OCI-LY7 (cell line): ENCODE measurements around the gene GPLD1. TPM values are rescaled to one million over a fixed set of nuclear protein-coding genes. Genes with fewer than 3 reads are reported as not detected.

Experiments
- BruUV-seq: library from RNA; stranded (reverse); fragments of 400-500 nt; replicated peaks from 2 replicates; lab custom pipeline; 2021; lab: Mats Ljungman, UMichigan
- CTCF ChIA-PET: fragments of 300-600 bp; sonication (Branson Sonifier 250); formaldehyde crosslinking; loops from one replicate; lab custom pipeline; 2022; ENCODE audit warnings: antibody characterized with exemption; ENCODE audit not compliant: unreplicated experiment; lab: Charles Lee
- POLR2A ChIA-PET: fragments of 300-600 bp; sonication (Branson Sonifier 250); formaldehyde crosslinking; loops from one replicate; lab custom pipeline; 2022; ENCODE audit warnings: antibody characterized with exemption; lab: Charles Lee
- DNase-seq: peaks from one replicate; pipeline ENCODE4 v3.0.0-alpha.2; 2015; ENCODE audit warnings: low spot score
- H2AFZ ChIP-seq: fragments of 200-600 bp; sonication (generic), shearing (Covaris generic); 2 replicates; pipeline ENCODE4 v1.6.1; 2014; ENCODE audit warnings: mild to moderate bottlenecking, antibody characterized with exemption, low read length, moderate library complexity
- H3K27ac ChIP-seq: fragments of 200-600 bp; sonication (generic); 2 replicates; pipeline ENCODE4 v1.5.1; 2014; ENCODE audit warnings: mixed run types, low read depth, mild to moderate bottlenecking, moderate library complexity, low read length, inconsistent platforms; ENCODE audit not compliant: poor library complexity, severe bottlenecking
- H3K36me3 ChIP-seq: fragments of 200-600 bp; sonication (generic); 2 replicates; pipeline ENCODE4 v1.6.1; 2014; ENCODE audit warnings: mild to moderate bottlenecking, antibody characterized with exemption, low read length, moderate library complexity, mixed read lengths; ENCODE audit not compliant: insufficient read depth
- H3K4me1 ChIP-seq: fragments of 200-600 bp; sonication (generic); 2 replicates; pipeline ENCODE4 v1.5.1; 2014; ENCODE audit warnings: mild to moderate bottlenecking, low read length; ENCODE audit not compliant: insufficient read depth, poor library complexity, severe bottlenecking
- H3K4me2 ChIP-seq: fragments of 200-600 bp; sonication (generic); 2 replicates; pipeline ENCODE4 v1.6.1; 2014; ENCODE audit warnings: mild to moderate bottlenecking, low read length
- H3K4me3 ChIP-seq: fragments of 200-600 bp; sonication (generic); 2 replicates; pipeline ENCODE4 v1.5.1; 2014; ENCODE audit warnings: mild to moderate bottlenecking, low read depth, low read length; ENCODE audit not compliant: poor library complexity, severe bottlenecking
- H3K79me2 ChIP-seq: fragments of 200-600 bp; sonication (generic); 2 replicates; pipeline ENCODE4 v1.6.1; 2016; ENCODE audit warnings: low read depth, mild to moderate bottlenecking, low read length, moderate library complexity, mixed read lengths; ENCODE audit not compliant: insufficient read depth
- H3K9me2 ChIP-seq: fragments of 200-600 bp; sonication (generic); 2 replicates; pipeline ENCODE4 v1.6.1; 2016; ENCODE audit warnings: mild to moderate bottlenecking, low read length, mixed read lengths; ENCODE audit not compliant: insufficient read depth
- H3K9me3 ChIP-seq: fragments of 200-600 bp; sonication (generic); 2 replicates; pipeline ENCODE4 v1.6.1; 2014; ENCODE audit warnings: mild to moderate bottlenecking, mixed run types, low read length, mixed read lengths
- H4K20me1 ChIP-seq: fragments of 200-600 bp; sonication (generic); 2 replicates; pipeline ENCODE4 v1.6.1; 2014; ENCODE audit warnings: mild to moderate bottlenecking, antibody characterized with exemption, low read length, moderate library complexity, mixed read lengths; ENCODE audit not compliant: insufficient read depth
- CTCF ChIP-seq: fragments of 200-600 bp; sonication (generic); conservative IDR thresholded peaks from 2 replicates; pipeline ENCODE4 v1.5.1; 2014; ENCODE audit warnings: mild to moderate bottlenecking, antibody characterized with exemption, low read length, moderate library complexity, mixed read lengths
- EZH2phosphoT487 ChIP-seq: fragments of 200-600 bp; sonication (generic); IDR thresholded peaks from 2 replicates; pipeline ENCODE4 v1.6.1; 2018; ENCODE audit warnings: low read depth, borderline replicate concordance, mild to moderate bottlenecking, mixed run types, antibody characterized with exemption, low read length, moderate library complexity, mixed read lengths
- intact Hi-C: fragments of 100-400 bp; cut with micrococcal nuclease; formaldehyde crosslinking; loops from one replicate; pipeline ENCODE4 v1.10.0; 2022; ENCODE audit not compliant: unreplicated experiment
- total RNA-seq, 2 experiments: library from RNA; depleted of rRNA in 1 of 2; stranded (reverse); fragments of >200 nt in 1 of 2; shearing (Covaris generic) in 1 of 2; gene quantifications; 2 replicates each; pipeline ENCODE4 v1.2.3, GENCODE V29; 2014 to 2022

Gene GPLD1
- total RNA-seq, 2 experiments from 2014 or later, result 55.6 to 60.7 TPM

- POLR2A ChIA-PET, result interaction anchor here (0.6 kb wide), 1 partner anchor 255 kb away, joined by 3 read pairs; no protein-coding TSS in a partner anchor
These were observed 44.8 kb downstream of the GPLD1 start for GRCh38 chr6:24444588-24444987.

GRCh38 chr6:24441599-24441904 is 47.8 kb downstream of the GPLD1 start:
- CTCF ChIA-PET, result no interaction called here
- intact Hi-C loops, result no loop called here
- no peaks in the 10 kb centered on the region for H3K9me3 ChIP-seq

More at GRCh38 chr6:24444588-24444987, 44.8 kb downstream of the GPLD1 start:
- intact Hi-C loops, result no loop called here
- H3K4me3 ChIP-seq, result no peak overlapping the region
- no peaks in the 10 kb centered on the region for H3K9me2 ChIP-seq
- CTCF ChIA-PET, result no interaction called here
- TF ChIP-seq EZH2phosphoT487 (no peak), CTCF (no peak)
- BruUV-seq, result no TSS peak
- DNase-seq, result no peak
- no peak overlapping the region for H3K4me2 ChIP-seq
- no peak overlapping the region for H3K27ac ChIP-seq
- peaks cover 69% of the 10 kb centered on the region for H3K36me3 ChIP-seq
- no peaks in the 10 kb centered on the region for H3K9me3 ChIP-seq
- H2AFZ ChIP-seq, result no peak overlapping the region
- peaks cover 9% of the 10 kb centered on the region for H3K4me1 ChIP-seq
- H4K20me1 ChIP-seq, result no peaks in the 10 kb centered on the region
- no peaks in the 10 kb centered on the region for H3K79me2 ChIP-seq

More at GRCh38 chr6:24441599-24441904, 47.8 kb downstream of the GPLD1 start:
- POLR2A ChIA-PET, result interaction anchor here (1.0 kb wide), 1 partner anchor 21 kb away, joined by 4 read pairs; no protein-coding TSS in a partner anchor
- no peaks in the 10 kb centered on the region for H3K79me2 ChIP-seq
- no peaks in the 10 kb centered on the region for H4K20me1 ChIP-seq
- H3K27ac ChIP-seq, result no peak overlapping the region
- DNase-seq, result no peak
- H3K4me3 ChIP-seq, result no peak overlapping the region
- TF ChIP-seq EZH2phosphoT487 (no peak), CTCF (no peak)
- peaks cover 71% of the 10 kb centered on the region for H3K36me3 ChIP-seq
- BruUV-seq, result no TSS peak
- H3K9me2 ChIP-seq, result no peaks in the 10 kb centered on the region
- peaks cover 12% of the 10 kb centered on the region for H3K4me1 ChIP-seq
- no peak overlapping the region for H2AFZ ChIP-seq
- no peak overlapping the region for H3K4me2 ChIP-seq
